Activated naive CD4-positive, alpha-beta T cell treated with anti-CD3 and anti-CD28 coated beads for 36 hours (primary cell): ENCODE data around the gene UPF1. TPM values are rescaled to one million over a fixed set of nuclear protein-coding genes. Genes with fewer than 3 reads are reported as not detected.
"Not testable (repeated sequence)": the region's sequence is repeated elsewhere in the genome, so short reads cannot be mapped to it uniquely, and the experiment has no call there.

Source experiments
- CTCF ChIA-PET: fragments of 350-600 bp; sonication (Branson Sonifier 250); formaldehyde crosslinking; loops from one replicate; lab custom pipeline; 2021; ENCODE audit warnings: antibody characterized with exemption; lab: Charles Lee
- DNase-seq: peaks from one replicate; pipeline ENCODE4 v3.0.0-alpha.2; 2020
- H3K27ac Mint-ChIP-seq: one replicate; pipeline ENCODE4 v1.8.0; 2021; ENCODE audit warnings: mild to moderate bottlenecking, mixed read lengths
- H3K27me3 Mint-ChIP-seq: one replicate; pipeline ENCODE4 v1.8.0; 2021; ENCODE audit warnings: low read depth, mixed read lengths
- H3K36me3 Mint-ChIP-seq: one replicate; pipeline ENCODE4 v1.8.0; 2021; ENCODE audit warnings: low read depth, mixed read lengths
- H3K4me1 Mint-ChIP-seq: one replicate; pipeline ENCODE4 v1.8.0; 2021; ENCODE audit warnings: low read depth, mixed read lengths
- H3K4me3 Mint-ChIP-seq: one replicate; pipeline ENCODE4 v1.8.0; 2021; ENCODE audit warnings: mild to moderate bottlenecking, moderate library complexity, mixed read lengths
- H3K9me3 Mint-ChIP-seq: one replicate; pipeline ENCODE4 v1.8.0; 2021; ENCODE audit warnings: mixed read lengths
- intact Hi-C: fragments of 100-400 bp; cut with micrococcal nuclease; formaldehyde crosslinking; loops from one replicate; pipeline ENCODE4 v1.15.1; 2023
- total RNA-seq, 2 experiments: library from RNA; stranded (reverse); gene quantifications; one replicate each; pipeline ENCODE4 v1.2.3, GENCODE V29; 2021

The UPF1 gene
- total RNA-seq, 2 experiments from 2014 or later: 95.0 to 105 TPM

DNA sequence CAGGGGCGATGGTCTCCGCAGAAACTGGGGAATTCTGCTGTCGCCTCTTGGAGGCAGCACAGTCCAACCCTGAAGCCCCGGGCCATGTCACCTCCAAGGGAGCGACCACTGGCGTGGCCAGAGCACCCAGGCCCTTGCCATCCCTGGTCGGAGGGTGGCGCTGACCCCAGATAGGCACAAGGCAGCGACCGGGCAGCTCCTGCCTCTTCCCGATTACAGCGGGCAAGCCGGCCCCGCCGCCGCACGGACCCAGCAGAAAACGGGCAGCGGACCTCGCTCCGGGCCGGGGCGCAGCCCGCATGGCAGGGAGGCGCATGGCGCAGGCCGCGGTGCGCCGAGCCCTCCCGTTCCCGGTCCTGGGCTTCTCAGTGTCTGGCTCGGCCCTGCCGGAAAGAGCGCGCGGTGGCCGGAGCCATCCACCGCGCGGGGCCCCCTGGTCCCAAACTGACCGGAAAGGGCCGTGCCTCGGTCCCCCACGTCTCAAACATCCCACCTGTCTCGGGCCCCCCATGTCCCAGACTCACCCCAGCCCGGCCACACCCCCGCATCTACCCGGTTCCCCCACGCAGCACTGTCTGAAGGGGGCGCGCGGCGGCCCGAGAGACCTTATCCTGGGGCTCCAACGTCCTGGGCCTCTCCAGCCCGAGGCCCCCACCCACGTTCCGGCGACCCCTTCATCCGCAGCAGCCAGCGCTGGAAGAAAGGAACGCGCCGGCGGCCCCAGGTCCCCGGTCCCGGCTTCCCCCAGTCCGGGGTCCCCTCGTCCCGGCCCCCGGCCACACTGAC lies 63.5 kb downstream of the UPF1 start:
- peak overlapping the region; percentile 18 for H3K4me3 Mint-ChIP-seq
- H3K9me3 Mint-ChIP-seq: no peaks in the 10 kb centered on the region
- peaks cover 3% of the 10 kb centered on the region for H3K36me3 Mint-ChIP-seq
- CTCF ChIA-PET: interaction anchor here (1.0 kb wide), 1 partner anchor 101 kb away, joined by 3 read pairs; no protein-coding TSS in a partner anchor
- H3K27ac Mint-ChIP-seq: no peak overlapping the region
- H3K4me1 Mint-ChIP-seq: peaks cover 5% of the 10 kb centered on the region
- DNase-seq: peak; percentile 26
- intact Hi-C loops: no loop called here
- H3K27me3 Mint-ChIP-seq: peaks cover 25% of the 10 kb centered on the region

DNA sequence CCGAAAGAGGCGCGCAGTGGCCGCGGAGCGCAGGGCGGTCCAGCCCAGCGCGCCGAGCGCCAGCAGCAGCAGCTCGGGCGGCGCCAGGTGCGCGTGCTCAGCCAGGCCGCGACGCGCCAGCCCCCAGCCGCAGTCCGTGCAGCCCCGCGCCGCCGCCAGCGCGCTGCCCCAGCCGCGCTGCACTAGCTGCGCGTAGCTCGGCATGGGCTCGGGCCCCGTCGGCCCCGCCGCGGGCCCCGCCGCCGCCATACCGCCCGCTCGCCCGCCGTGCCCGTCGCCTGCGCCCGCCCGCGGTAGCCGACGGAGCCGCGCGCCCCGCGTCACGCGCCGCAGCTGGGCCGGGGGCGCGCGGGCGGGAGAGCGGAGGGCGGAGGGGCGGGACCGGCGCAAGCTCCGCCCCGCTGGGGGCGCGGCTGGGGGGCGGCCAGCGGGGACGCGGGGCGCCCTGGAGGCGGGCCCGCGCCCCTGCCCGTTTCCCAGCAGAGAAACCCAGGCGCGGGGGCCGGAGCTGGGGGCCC lies 64.1 kb downstream of the UPF1 start, which contains the start of gene CERS1:
Gene CERS1 (minus strand): TSS at position 335 of the 518 bp plus-strand sequence. CDS start 86 bp downstream, at position 249.
- DNase-seq: no peak
- H3K36me3 Mint-ChIP-seq: peaks cover 6% of the 10 kb centered on the region
- no peaks in the 10 kb centered on the region for H3K9me3 Mint-ChIP-seq
- H3K4me1 Mint-ChIP-seq: peaks cover 5% of the 10 kb centered on the region
- peak within 1 kb of the TSS; percentile 39 for H3K4me3 Mint-ChIP-seq
- H3K27ac Mint-ChIP-seq: no peak within 1 kb of the TSS
- intact Hi-C loops: no loop called here
- CTCF ChIA-PET: no interaction called here
- peaks cover 25% of the 10 kb centered on the region for H3K27me3 Mint-ChIP-seq

DNA sequence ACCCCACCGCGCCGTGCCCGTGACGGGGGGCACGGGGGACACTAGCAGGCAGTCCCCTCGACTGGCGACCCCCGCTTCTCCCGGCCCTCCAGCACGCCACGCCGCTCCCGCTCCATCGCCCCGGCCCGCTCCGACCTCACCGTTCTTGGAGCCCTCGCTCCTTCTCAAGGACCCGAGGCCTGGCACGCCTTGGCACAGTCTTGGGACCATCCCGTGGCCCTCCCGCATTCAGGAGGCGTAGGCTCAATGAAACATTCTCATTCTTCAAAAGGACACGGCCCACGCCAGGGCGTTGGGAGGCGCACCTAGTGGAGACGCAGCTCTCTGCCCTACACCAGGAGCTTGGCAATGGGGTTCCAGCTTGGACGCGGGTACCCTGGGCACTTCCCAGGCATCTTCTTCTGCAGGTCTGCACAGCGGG lies 64.7 kb downstream of the UPF1 start:
- Mint-ChIP-seq H3K36me3 (peaks cover 6% of the 10 kb centered on the region), H3K27me3 (peaks cover 25% of the 10 kb centered on the region), H3K4me3 (peak overlapping the region; percentile 39), H3K27ac (no peak overlapping the region), H3K9me3 (no peaks in the 10 kb centered on the region), H3K4me1 (peaks cover 5% of the 10 kb centered on the region)
- no peak for DNase-seq
- CTCF ChIA-PET: no interaction called here
- intact Hi-C loops: no loop called here

DNA sequence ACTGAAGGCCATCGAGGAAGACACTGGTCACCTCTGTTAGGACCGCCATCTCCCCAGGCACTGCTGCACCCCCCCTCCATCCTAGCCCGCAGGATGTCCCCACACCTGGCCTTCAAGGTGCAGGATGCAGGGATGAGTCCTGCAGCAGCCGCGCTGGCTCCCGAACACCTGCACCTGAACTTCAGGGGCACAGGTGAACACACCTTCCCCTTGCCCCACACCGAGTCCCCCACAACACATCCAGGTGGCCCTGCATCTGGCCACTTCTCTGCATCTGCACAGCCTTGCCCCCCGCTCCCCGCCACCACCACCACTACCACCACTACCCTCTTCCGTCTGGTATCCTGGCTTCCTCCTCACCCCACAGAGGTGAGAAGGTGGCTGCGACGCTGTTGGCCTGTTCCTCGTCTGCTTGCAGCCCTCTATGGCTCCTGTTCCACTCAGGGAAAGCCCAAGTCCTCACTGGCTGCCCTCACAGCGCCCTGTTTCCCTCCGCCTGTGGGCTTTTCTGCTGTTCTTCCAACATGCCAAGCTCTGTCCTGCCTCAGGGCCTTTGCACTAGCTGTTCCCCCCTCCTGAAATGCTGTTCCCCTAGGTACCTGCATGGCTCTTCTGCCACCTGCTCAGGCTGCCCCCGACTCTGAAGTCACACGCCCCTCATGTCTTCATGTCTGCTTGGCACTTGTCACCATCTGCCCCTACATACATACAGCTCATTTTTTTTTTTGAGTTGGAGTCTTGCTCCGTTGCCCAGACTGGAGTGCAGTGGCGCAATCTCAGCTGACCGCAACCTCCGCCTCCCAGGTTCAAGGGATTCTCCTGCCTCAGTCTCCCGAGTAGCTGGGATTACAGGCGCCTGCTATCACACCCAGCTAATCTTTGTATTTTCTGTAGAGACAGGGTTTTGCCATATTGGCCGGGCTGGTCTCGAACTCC lies 65.6 kb downstream of the UPF1 start:
- Mint-ChIP-seq H3K4me1 (peaks cover 5% of the 10 kb centered on the region), H3K9me3 (no peaks in the 10 kb centered on the region), H3K27me3 (peaks cover 25% of the 10 kb centered on the region), H3K27ac (no peak overlapping the region), H3K36me3 (peaks cover 10% of the 10 kb centered on the region), H3K4me3 (no peak overlapping the region)
- intact Hi-C loops: no loop called here
- no peak for DNase-seq
- CTCF ChIA-PET: interaction anchor here (0.6 kb wide), 1 partner anchor 256 kb away, joined by 3 read pairs; no protein-coding TSS in a partner anchor

DNA sequence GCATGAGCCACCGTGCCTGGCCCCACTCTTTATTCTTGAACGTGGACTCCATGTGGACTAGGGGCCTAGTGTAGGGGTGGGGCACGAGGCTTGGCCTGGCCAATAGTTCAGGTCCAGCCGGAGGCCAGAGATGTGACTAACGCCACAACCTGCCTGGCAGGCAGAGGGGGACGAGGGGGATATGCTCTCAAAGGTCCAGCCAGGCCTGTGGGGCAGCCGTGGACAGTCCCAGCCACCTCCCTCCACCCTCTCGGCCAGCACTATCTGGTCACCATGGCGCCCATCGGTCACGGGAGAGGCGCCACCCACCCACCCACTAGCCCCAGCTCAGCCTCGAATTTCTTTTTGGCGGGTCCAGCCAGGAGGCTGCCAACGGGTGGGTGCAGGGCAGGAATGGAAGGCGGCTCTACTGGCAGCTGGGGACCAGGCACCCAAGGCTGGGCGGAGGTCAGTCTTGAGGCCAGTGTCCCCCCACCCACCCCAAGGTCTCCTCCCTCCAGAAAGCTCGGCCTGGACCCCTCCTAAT lies 66.4 kb downstream of the UPF1 start:
- no peak for DNase-seq
- Mint-ChIP-seq H3K4me1 (peaks cover 5% of the 10 kb centered on the region), H3K4me3 (no peak overlapping the region), H3K9me3 (no peaks in the 10 kb centered on the region), H3K27me3 (peaks cover 25% of the 10 kb centered on the region), H3K27ac (no peak overlapping the region), H3K36me3 (peaks cover 10% of the 10 kb centered on the region)
- intact Hi-C loops: no loop called here
- CTCF ChIA-PET: no interaction called here

DNA sequence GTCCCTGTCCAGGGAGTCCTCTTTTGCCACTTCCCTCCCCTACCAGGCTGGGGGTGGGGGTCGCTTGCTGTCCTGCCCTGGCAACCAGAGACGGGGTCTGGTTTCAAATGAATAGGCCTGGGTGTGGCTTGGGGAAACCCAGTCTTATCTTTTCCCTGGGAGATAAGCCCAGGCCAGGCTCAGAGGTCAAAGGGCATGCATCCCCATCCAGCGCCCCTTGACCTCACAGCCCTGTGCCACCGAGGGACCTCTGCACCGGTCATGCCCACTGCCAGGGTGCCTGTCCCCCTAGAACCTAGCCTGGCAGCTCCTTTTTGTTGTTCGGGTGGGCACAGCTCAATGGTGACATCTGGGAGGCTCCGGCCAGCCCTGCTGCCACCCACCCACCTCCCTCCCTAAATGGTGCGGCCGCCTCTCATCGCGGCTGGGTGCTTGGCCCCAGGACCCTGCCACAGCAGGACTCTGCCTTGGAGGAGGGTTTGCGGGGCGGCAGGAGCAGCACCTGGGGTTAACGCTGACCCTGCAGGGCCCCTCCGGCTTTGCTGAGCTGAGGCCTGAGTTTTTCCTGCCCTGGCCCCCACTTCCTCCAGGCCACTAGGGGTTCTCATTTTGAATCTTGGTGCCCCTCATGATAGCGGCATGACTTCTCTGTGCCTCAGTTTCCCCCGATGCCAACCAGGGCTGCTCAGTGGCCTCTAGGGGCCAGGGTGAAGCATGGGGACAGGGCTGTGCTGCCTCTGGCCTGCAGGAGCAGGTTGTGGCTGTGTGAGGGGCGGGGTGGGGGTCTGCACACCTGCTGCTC lies 67.0 kb downstream of the UPF1 start:
- Mint-ChIP-seq H3K27me3 (peaks cover 22% of the 10 kb centered on the region), H3K36me3 (peaks cover 10% of the 10 kb centered on the region), H3K27ac (no peak overlapping the region), H3K4me1 (peaks cover 5% of the 10 kb centered on the region), H3K4me3 (no peak overlapping the region), H3K9me3 (no peaks in the 10 kb centered on the region)
- CTCF ChIA-PET: interaction anchor here (0.6 kb wide), 1 partner anchor 104 kb away, joined by 3 read pairs; no protein-coding TSS in a partner anchor
- DNase-seq: no peak
- intact Hi-C loops: no loop called here

DNA sequence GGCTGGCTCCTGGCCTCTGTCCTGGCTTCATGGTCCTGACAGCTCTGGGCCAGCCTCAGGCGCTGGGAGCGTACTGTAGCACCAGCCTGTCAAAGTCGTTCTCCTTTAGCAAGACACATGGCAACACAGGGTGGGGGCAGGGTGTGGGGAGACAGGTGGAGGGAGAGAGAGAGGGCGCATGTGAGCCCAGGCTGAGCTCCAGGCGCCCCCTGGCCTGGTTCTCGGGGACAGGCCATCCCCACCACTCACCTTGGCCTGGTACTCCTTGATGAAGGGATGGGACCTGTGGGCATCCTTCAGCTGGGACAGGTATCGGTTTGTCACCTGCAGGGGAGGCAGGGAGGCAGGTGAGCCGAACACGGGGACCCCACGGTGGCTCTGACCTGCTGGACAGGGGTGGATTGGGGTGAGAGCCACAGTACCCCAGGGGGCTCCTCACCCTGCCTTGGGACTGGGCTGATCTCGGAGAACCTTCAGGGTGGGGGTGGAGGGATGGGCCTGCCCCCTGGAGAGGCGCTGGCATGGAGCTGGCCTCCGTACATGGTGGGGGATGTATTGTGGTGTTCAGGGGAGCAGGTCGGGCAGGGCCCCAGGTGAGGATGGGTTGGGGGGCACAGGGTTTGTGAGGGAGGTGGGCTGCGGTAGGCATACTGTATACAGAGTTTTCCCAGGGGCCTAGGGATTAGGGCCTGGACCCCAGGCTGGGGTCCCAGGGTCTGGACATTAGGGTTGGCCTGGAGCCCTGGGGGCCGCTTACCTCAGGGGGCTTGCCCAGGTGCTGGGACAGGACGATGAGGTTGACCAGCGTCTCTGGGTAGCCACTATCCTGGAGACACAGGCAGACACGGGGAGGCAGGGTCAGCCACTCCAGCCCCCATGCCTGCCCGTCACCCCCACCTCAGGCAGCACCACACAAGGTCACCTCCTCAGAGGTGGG lies 68.1 kb downstream of the UPF1 start:
- no peaks in the 10 kb centered on the region for H3K9me3 Mint-ChIP-seq
- peaks cover 5% of the 10 kb centered on the region for H3K4me1 Mint-ChIP-seq
- CTCF ChIA-PET: no interaction called here
- peaks cover 10% of the 10 kb centered on the region for H3K36me3 Mint-ChIP-seq
- intact Hi-C loops: no loop called here
- no peak overlapping the region for H3K27ac Mint-ChIP-seq
- no peak for DNase-seq
- H3K27me3 Mint-ChIP-seq: peaks cover 16% of the 10 kb centered on the region
- no peak overlapping the region for H3K4me3 Mint-ChIP-seq

DNA sequence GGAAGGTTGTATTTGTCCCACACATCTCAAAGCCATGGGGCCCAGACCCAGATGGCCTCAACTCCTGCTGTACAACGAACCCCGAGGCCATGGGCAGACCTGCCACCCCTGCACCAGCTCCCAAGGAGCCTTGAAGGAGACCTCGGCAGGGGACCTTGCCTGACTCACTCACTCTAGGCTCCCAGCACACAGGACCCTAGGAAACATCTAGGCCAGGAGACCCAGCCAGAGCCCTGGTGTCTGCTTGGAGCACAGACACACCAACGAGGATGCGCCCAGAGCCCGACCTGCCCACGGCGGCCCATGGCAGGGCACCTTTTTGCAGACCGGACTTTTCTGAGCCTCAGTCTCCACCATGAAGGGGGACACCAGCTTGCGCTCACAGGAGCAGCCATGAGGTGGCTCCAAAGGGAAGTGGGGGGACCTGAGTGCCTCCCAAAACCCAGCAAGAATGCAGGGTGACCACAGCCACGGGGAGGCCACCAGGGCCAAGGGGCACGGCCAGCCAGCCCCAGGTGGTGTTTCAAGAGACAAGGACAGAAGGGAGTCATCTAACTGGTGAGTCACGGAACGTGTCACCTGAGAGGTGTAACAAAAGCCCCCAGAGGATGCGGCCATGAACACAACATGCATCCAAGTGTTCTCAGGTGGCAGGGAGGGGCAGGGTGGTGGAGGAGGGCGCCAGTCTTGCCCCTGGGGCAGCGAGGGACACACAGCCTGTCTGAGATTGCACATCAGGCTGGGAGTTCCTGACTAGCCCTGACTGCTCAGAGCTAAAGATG lies 69.1 kb downstream of the UPF1 start:
- no peak for DNase-seq
- Mint-ChIP-seq H3K4me3 (no peak overlapping the region), H3K27ac (no peak overlapping the region), H3K4me1 (peaks cover 2% of the 10 kb centered on the region), H3K9me3 (no peaks in the 10 kb centered on the region), H3K36me3 (peaks cover 10% of the 10 kb centered on the region), H3K27me3 (peaks cover 11% of the 10 kb centered on the region)
- intact Hi-C loops: no loop called here
- CTCF ChIA-PET: no interaction called here

DNA sequence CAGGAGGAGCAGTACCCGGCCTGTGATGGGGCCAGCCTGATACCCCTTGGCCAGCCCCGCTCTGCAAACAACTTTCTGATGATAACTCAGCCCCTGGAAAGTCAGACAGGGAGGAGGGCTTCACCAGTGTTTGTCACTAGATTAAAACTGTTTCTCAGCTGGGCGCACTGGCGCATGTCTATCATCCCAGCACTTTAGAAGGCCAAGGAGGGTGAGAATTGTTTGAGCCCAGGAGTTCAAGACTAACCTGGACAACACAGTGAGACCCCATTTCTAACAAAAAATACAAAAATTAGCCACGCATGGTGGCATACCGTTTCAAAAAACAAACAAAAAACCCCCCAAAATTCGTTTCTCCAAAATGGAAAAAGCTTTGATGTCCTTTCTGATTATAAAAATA lies 69.7 kb downstream of the UPF1 start:
- Mint-ChIP-seq H3K4me3 (no peak overlapping the region), H3K27ac (no peak overlapping the region), H3K27me3 (peaks cover 9% of the 10 kb centered on the region), H3K36me3 (peaks cover 11% of the 10 kb centered on the region), H3K9me3 (no peaks in the 10 kb centered on the region), H3K4me1 (peaks cover under 1% of the 10 kb centered on the region)
- CTCF ChIA-PET: no interaction called here
- no peak for DNase-seq
- intact Hi-C loops: no loop called here

DNA sequence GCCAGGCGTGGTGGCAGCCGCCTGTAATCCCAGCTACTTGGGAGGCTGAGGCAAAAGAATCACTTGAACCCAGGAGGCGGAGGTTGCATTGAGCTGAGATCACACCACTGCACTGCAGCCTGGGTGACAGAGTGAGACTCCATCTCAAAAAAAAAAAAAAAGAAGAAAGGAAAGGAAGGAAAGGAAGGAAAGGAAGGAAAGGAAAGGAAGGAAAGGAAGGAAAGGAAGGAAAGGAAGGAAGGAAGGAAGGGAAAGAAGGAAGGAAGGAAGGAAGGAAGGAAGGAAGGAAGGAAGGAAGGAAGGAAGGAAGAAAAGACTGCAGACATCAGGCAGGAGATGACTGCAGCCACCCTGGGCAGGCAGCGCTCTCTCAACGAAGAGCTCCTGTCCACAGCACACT lies 70.8 kb downstream of the UPF1 start:
- H3K4me3 Mint-ChIP-seq, H3K4me1 Mint-ChIP-seq, intact Hi-C loops, DNase-seq, H3K9me3 Mint-ChIP-seq, H3K27ac Mint-ChIP-seq, CTCF ChIA-PET, H3K27me3 Mint-ChIP-seq: not testable (repeated sequence)
- H3K36me3 Mint-ChIP-seq: peaks cover 10% of the 10 kb centered on the region
